Activated T-cell treated with anti-CD3 and anti-CD28 coated beads for 48 hours (primary cell): Measurements from ENCODE around the gene MICU1.
"Not testable (repeated sequence)": the region's sequence is repeated elsewhere in the genome, so short reads cannot be mapped to it uniquely, and the experiment has no call there.

Experiments
- DNase-seq: peaks from one replicate; pipeline ENCODE4 v3.0.0-alpha.2; 2020; ENCODE audit warnings: low read depth

Gene MICU1

GRCh38 chr10:72445851-72446250 lies 180.0 kb downstream of the MICU1 start:
- no peak for DNase-seq

GRCh38 chr10:72442969-72443368 lies 182.9 kb downstream of the MICU1 start:
- not testable (repeated sequence) for DNase-seq

DNA sequence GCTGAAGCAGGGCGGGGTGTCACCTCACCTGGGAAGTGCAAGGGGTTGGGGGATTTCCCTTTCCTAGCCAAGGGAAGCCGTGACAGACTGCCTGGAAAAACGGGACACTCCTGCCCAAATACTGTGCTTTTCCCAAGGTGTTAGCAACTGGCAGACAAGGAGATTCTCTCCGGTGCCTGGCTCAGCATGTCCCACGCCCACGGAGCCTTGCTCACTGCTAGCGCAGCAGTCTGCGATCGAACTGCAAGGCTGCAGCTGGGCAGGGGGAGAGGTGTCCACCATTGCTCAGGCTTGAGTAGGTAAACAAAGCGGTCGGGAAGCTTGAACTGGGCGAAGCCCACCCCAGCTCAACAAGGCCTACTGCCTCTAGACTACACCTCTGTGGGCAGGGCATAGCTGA lies 190.3 kb downstream of the MICU1 start:
- DNase-seq: no peak

DNA sequence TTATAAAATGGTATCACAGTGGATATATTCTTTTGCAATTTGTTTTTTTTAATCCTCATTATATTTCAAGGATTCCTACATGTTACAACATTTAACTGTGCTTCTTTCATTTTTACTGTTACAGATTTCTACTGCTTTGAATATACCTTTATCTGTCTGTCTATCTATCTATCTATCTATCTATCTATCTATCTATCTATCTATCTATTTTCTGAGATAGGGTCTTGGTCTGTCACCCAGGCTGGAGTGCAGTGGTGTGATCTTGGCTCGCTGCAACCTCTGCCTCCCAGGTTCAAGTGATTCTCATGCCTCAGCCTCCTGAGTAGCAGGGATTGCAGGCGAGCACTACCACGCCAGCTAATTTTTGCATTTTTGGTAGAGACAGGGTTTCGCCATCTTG lies 194.9 kb downstream of the MICU1 start:
- not testable (repeated sequence) for DNase-seq

DNA sequence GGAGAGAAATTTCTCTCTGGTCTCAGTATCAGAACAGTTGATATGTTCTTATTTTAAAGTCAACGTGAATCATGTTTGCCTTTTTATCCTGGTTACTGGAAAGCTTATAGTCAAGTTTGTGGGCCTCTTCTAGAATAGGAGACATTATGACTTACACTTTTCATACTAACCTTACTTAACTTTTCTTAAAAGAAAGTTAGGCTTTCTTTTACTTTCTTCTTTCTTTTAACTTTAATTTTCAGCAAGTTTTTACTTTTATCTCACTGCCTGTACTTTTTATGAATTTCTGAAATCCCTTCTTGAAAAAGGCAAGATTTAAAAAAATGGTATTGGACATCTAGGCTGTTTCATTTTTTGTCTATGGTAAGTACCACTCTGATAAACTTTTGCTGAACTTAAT lies 195.9 kb downstream of the MICU1 start:
- DNase-seq: no peak

DNA sequence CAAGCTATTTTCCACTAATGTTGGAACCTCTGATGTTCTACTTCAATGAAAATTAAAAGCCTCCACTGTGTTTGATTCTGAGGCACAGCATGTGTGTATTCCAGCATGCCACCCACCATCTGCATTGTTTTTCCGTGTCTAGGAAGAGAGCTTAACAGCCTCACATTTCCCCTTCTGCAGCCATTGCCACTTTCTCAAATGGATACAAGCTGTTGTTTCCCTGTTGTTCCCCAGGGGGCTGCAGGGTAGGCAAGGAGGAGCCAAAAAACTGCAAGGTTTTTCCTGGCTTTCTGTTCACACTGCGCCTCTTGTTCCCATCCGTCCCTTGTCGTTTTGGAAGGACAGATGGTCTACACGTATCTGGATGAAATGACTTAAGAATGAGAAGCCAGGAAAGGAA lies 198.9 kb downstream of the MICU1 start:
- DNase-seq: no peak

DNA sequence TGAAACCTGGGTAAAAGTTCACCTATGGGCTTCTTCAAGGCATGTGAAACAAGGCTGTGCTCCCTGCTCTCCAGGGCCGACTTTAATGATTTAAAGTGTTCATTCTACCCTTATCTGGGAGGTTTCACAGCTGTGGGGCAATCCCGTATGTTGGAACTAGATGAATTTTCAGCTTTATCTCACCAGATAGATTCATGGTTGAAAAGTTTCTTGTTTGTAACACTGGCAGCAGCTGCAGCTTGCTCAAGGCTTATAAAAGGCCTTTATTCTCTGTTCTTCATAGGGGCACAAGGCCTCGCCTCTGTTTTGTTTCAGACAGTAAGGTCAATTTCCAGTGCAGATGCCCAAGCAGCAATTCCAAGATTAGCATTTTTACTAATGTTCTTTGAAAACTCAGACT lies 200.7 kb downstream of the MICU1 start:
- no peak for DNase-seq

DNA sequence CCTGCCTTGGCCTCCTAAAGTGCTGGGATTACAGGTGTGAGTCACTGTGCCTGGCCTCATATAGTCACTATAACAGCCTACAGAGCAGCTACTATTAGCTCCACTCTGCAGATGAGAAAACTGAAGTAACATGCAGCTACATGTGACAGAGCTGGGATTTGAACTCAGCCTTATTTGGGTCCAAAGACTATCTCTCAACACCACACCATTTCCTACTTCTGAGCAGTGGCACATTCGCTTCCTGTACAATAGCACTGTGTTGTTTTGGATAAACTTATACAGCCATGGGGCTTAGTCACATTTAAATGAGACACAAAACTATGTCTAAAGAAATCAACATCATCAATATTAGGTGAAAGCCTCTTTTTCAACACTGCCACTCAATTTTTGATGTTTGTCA lies 201.3 kb downstream of the MICU1 start:
- no peak for DNase-seq

DNA sequence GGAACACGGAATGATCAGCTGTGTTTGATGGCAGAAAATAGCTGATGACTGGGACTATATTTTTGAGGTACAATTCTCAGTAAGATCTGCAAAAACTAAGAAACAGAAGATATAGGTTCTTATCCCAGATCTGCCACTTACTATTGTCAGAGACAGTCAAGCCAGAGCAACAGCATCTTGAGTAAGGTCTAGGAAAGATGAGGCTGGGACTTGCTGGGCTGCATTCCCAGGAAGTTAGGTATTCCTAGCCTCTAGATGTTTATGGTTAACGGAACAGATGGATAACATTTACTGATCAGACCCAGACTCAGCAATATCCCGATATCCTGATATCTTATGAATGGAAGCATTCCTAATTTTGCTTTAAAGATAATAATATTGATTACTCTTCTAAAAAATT lies 202.5 kb downstream of the MICU1 start:
- no peak for DNase-seq

DNA sequence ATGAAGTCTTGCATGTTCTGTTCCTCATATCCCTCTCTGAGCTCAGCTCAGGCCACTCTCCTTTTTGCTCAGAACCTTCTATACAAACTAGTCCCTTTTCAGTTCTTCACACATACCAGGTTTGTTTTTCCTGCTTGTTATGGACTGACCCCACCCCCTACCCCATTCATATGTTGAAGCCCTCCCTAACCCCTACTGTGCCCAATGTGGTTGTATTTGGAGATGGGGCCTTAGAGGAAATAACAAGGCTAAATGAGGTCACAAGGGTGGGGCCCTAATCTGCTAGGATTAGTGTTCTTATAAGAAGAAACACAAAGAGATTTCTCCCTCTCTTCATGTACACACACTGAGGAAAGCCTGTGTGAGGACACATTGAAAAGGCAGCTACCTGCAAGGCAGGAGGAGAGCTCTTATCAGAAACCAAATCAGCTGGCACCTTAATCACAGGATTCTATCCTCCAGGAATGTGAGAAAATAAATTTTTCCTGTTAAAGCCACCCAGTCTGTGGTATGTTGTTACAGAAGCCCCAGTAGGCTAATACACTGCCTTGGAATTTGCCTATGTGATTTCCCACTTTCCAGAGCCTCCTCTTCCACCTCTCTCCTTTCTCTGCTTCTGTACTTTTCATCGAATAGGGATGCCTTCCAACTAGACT lies 203.9 kb downstream of the MICU1 start:
- no peak for DNase-seq

- DNase-seq: no peak
These were observed 206.6 kb downstream of the MICU1 start for GRCh38 chr10:72419241-72419640.

DNA sequence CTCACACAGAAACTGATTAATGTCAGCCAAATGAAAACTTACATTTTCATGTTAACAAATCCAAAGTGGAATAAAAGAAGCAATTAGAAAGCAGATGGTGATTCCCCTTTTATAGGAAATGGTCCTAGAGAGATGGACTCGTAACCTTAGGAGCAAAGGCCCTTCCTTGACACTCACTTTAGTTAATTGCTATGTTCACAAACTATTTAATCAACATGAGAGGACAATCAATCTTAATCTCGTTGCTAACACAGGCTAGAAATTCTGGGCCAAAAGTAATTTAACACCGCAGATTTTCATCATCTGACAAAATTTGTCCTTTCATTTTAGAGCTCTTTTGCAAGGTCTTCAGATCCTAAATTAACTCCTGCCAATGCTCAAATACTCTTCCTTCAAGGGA lies 207.2 kb downstream of the MICU1 start:
- no peak for DNase-seq

GRCh38 chr10:72417971-72418370 lies 207.9 kb downstream of the MICU1 start:
- DNase-seq: no peak

- no peak for DNase-seq
These were observed 209.2 kb downstream of the MICU1 start for GRCh38 chr10:72416661-72417060.

DNA sequence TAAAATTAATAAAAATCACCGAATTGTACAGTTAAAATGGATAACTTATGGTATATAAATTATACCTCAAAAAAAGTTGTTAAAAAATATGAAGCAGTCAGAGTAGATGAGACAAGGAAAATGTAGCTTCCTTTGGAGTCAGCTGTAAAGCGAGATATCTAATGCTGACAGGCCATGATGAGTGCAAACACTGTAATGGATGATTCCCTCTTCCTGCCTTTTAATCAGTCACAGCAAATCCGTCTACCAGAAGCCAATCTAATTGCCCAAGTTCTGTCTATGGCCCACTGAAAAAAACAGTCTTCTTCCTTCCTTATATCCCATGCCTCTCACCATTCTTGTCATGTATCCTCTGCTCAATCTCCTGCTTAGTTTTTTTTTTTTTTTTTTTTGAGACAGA lies 211.2 kb downstream of the MICU1 start:
- no peak for DNase-seq

GRCh38 chr10:72409167-72409566 lies 216.7 kb downstream of the MICU1 start:
- no peak for DNase-seq

DNA sequence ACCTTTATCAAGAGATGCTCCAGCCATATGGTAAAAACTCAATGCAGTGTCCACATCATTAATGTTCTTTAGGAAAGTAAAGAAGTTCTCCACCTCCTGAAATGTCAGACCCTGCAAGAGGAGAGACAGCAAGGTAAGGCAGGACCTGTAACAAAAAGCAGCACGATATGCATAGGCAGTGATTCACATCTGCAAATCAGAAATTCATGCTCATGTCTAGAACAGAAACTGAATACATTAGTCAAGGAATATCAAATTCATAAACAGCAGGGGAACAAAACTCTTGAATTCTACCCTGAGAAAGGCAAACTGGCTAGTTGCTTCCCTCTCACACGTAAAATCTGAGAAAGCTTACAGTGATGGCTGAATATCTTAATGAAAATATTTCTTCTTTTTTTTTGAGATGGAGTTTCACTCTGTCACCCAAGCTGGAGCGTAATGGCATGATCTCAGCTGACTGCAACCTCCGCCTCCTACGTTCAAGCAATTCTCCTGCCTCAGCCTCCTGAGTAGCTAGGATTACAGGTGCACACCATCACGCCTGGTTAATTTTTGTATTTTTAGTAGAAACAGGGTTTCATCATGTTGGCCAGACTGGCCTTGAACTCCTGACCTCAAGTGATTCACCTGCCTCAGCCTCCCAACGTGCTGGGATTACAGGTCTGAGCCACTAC lies 217.8 kb downstream of the MICU1 start:
- no peak for DNase-seq

DNA sequence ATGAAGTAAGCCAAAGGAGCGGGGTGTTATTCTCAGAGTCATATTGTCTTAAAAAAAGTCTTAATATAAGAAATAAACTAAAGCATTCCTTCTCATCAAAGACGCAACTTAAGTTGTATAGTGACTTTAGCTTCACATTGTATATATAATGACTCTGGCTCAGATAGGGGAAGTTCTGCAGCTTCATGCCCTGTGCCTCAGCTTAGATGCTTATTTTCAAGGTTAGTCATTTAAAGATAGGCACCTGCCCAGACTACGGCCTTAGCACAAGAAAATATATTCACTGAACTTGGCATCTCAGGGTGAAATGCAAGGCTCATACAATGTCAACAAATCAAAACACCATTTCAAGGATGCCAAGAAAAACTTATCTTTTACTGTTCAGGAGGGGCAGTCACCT lies 218.4 kb downstream of the MICU1 start:
- DNase-seq: no peak

GRCh38 chr10:72395581-72395980 lies 230.3 kb downstream of the MICU1 start:
- not testable (repeated sequence) for DNase-seq

GRCh38 chr10:72392571-72392970 lies 233.3 kb downstream of the MICU1 start:
- no peak for DNase-seq

DNA sequence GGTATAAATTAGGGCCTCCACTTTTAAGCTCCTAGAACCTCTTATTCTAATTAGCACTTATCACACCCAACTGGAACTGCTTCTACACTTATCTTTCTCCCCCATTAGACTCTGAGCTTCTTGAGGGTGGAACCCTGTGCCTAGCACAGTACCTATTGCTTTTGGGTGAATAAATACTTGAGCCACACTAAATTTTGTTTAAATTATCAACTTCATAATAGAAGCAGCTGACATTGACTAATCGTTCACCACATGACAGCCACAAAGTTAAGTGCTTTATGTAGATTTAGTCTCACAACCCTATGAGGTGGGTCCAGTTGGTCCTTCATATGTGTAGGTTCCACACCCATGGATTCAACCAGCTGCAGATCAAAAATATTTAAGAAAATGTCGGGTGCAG lies 235.1 kb downstream of the MICU1 start:
- no peak for DNase-seq

DNA sequence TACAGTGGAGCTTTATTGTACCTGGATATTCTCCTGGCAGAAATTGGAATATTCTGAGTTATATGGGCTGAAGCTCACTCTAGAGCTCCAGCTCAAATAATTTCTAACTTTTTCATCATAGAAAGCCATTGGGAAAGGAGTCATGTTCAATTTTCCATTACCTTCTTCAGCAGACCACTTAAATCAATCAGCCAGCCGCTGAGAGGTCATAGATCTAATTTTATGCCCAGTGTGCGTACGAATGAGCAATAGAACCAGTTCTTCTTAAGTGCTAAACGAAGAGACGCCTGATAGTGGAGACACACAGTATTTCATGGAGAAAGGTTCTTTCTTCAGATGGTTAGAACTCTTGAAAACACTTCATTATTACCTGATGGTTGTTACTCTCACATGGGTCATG lies 236.2 kb downstream of the MICU1 start:
- DNase-seq: no peak

- no peak for DNase-seq
These were observed 236.9 kb downstream of the MICU1 start for GRCh38 chr10:72389014-72389413.

- no peak for DNase-seq
These were observed 237.8 kb downstream of the MICU1 start for GRCh38 chr10:72388062-72388461.
